Measurements from ENCODE around the gene RUVBL2.
"Not testable (repeated sequence)": the region's sequence is repeated elsewhere in the genome, so short reads cannot be mapped to it uniquely, and the experiment has no call there.

DNA sequence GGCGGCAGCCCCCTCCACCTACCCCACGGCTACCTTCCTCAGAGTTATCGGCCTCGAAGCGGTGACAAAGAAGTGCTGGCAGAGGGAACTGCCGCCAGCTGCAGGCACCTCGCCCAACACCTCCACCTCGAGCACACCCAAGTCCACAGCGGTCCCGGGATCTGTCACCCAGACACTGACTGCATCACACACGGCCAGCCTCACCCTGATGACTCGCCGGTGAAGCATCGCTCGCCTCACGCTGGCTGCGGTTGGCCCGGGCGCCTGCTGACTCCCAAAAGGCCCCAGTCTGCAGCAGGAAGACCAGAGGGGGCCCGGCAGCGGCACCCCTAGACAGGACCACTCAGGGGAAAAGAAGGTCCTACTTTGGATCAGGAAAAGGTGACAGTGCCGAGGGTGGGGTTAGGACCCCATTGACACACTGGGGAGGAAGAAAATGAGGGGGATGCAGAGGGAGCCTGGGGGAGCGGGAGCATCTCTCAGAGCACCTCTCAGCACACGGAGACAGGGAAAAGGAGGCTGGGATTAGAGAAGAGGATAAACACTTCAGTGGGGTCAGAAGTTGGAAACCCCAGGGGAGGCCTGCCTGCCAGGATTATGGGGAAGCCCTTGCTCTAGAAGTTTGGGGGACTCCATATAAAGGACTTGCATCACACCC is 56.8 kb downstream of the RUVBL2 start:
- TF ChIP-seq, protein P1, sequence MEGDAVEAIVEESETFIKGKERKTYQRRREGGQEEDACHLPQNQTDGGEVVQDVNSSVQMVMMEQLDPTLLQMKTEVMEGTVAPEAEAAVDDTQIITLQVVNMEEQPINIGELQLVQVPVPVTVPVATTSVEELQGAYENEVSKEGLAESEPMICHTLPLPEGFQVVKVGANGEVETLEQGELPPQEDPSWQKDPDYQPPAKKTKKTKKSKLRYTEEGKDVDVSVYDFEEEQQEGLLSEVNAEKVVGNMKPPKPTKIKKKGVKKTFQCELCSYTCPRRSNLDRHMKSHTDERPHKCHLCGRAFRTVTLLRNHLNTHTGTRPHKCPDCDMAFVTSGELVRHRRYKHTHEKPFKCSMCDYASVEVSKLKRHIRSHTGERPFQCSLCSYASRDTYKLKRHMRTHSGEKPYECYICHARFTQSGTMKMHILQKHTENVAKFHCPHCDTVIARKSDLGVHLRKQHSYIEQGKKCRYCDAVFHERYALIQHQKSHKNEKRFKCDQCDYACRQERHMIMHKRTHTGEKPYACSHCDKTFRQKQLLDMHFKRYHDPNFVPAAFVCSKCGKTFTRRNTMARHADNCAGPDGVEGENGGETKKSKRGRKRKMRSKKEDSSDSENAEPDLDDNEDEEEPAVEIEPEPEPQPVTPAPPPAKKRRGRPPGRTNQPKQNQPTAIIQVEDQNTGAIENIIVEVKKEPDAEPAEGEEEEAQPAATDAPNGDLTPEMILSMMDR (IDR thresholded peaks at IDR 0.05 in 8 of 11, conservative IDR thresholded peaks at IDR 0.05 in 3 of 11): not testable (repeated sequence)
- TF ChIP-seq POLR2A (IDR thresholded peaks at IDR 0.05): not testable (repeated sequence)
